GM19099 (cell line): ENCODE measurements around the gene NYAP1.

Experiments used
- POLR2A ChIP-seq: IDR thresholded peaks from 3 replicates; pipeline ENCODE4 v1.6.1; 2011; ENCODE audit warnings: low read depth; ENCODE audit not compliant: insufficient read length; ENCODE audit errors: extremely low read depth

Gene NYAP1

DNA sequence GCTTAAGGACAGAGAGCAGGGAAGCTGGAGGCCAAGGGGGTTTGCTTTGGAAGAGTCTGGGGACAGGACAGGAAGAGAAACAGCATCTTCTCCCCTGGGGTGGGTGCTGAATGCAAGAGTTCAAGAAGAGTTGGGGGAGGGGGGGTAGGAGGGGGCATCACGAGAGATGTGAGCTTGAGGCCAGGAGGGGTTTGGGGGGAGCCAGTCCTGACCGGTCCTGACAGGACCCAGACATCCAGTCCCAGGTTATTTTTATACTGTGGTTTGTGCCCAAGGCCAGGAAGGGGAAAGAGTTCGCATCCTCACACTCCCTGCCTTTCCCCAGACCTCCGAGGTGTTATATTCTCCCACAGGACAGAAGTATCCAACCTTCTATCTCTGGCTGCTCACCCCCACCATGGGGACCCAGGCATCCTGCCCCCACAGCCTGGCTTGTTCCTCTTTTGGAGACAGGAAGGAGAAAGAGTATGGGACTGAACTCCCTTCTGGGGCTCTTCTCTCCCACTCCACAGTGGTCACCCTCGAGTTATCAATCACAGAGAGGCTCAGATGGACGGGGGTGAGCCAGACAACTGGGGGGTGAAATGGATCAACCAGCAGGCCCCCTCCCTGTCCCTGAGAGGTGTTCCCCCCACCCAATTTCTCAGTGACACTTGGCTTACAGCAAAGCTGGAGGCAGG lies 7.5 kb upstream of the NYAP1 start:
- no peak for TF ChIP-seq POLR2A

DNA sequence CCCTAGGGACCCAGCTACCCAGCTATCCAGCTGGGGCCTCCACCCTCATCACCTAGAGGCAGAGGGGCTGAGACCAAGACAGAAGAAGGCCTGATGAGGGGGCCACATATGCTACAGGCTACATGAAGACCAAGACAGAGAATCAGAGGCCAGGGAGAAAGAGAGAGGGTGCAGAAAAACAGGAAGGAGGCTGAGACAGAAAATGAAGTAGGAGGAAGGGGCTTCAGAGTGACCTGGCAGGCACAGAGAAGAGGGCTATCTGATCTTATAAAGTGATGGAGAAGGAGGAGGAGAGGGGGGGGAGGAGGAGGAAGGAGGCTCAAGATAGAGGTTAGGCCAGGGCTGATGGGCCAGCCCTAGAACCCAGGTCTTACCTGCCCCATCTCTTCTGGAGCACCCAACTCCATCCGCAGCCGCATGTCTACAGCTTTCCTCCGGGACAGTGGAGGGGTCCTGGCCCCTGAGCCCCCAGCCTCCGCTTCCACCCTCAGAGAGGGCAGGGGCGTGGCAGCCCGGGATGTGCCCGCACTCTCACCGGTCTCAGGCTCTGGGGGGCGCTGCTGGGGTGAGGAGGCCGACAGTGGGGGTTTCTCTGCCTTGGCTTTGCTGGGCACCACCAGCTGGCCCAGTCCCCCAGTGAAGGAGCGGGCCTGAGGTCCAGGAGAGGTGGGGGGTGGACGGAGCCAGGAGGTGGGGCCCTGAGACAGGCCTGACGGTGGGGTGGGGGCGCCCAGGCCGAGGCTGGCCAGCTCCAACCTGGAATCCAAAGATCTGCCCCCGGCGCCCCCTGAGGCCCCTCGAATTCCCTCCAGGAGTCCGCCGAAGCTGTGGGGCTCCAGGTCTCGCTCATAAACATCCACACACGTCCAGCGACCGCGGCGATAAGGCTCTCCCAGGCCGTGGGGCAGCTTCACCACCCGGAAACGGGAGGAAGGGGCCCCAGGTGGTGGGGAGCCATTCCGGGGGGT lies 6.5 kb upstream of the NYAP1 start:
- TF ChIP-seq POLR2A: no peak

DNA sequence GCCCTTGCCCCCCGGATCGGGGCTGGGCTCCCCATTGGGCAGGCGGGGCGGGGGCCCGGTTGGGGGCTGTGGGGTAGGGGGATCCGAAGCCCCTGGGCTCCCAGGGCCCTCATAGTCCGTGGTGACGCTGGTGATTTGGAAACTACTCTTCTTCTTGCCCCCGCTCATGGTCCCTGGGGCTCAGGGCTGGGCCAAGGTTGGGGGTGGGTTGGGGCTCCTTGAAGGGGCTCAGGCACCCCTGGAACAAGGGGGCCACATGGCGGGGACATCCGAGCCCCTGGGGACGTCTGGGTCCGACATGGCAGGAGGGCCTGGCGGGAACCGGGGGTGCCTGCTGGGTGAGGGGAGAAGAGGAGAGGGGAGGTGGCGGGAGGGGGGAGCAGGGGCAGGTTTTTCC lies 5.9 kb upstream of the NYAP1 start:
- TF ChIP-seq POLR2A: no peak

DNA sequence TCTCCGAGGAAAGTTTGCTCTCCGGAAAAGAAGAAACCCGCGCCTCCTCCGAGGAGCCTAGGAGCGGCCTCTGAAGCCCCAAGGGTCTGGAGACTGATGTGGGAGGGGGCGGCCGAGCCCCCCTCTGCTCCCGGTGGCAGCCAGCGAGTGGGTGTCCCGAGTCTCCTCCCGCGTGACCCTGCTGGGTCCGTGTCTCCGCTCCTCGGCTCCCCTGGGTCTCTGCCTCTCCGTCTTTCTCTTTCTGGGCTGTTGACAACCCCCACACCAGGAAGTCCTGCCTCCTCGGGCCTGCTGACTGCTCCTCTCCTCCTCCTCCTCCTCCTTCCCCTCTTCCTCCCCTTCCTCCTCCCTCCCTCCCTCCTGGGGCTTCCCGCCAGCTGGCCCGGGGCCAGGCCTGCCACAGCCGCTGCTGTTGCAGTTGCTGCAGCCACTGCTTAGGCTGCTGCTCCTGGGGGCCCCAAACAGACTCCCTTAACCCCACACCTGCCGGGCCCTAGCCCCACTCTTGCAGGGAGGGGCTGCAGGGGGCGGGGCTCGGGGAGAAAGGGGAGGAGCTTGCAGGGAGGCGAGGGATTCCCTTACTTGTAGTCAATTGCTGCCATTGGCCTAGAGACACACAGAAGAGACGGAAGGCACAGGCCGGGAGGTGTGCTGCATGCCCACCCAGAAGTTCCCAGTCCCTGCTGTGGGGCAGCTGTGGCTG lies 4.6 kb upstream of the NYAP1 start, which contains the start of gene TSC22D4:
TSS of gene TSC22D4 (minus strand) at position 257 of the 703 bp plus-strand sequence. CDS start 1,176 bp downstream, outside the sequence.
- peak; percentile 81 for TF ChIP-seq POLR2A

DNA sequence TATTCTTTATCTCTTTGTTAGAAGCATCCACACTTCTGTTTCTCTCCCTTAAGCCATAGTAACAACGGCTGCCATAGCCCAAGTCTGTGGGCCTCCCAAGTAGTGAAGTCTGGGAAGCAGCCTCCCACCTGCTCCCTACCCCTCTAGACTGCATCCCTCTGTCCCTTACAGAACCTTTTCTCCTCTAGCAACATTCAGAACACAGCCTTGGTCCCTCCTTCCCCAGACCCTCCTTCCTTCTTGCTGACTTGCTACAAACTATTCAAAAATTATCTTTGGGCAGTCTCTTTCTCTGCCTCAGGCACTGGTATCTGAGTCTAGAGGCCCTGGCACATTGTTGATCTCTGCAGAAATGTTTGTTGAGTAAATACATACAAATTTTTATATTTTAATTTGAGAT lies 2.3 kb upstream of the NYAP1 start:
- TF ChIP-seq POLR2A: no peak

DNA sequence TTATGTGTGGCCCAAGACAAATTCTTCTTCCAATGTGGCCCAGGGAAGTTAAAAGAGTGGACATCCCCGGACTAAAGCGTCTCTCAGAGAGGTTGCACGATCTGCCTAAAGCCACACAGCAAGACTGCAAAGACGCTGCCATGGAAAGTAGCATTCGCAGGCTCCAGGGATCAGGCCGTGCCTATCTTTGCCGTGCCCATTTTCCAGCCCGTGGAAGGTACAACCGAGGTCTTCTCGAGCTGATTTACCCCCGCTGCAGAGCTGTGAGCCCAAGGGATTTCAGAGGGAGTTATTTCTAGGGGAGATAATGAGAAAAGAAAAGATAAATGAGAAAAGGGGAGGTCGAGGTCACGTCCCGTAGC lies 1.0 kb upstream of the NYAP1 start:
- no peak for TF ChIP-seq POLR2A

DNA sequence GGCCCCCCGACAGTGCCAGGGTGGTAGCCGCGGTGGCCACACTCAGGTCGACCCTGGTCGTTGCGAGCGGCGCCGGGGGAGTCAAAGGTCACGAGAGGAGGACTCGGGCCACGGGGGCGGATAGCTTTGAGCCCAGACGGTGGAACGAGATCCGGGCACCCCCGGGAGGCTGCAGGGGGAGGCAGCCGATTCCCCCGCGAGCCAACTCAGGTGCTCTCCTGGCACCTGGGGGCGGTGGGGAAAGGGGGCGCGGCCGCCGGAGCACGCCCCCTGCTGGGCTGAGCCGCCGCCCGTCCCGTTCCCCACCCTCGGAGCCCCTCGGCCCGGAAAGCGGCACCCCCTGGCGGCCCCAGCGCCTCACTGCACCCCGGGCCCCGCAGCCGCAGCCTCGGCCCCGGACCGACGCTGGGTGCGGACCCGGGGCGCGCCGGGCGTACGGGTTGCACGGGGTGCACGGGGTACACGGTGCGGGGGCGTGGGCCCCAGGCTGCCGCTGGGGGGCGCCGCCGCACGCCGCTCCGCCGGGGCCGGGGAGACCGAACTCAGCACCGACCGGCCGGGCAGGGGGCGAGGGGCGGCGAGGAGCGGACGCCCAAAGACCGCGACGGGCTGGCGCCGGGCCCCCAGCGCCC lies 521 bp upstream of the NYAP1 start:
- TF ChIP-seq POLR2A: no peak

DNA sequence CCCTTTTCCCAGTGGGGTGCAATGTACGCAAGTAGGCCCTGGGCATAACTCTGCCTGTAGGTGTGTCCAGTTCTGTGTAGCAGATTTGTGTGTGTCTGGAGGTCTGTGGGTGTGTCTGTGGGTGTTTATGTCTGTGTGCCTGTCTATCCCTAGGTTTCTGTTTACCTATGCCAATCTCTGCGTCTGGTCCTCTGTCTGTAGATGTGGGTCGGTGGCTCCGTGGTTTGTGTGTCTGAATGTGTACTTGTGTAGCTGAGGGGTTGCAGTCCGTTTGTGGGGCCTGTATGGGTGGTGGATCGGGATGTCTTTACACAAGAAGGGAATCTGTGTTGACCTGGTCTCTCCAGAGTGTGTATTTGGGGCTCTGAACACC lies 932 bp downstream of the NYAP1 start:
- TF ChIP-seq POLR2A: no peak

DNA sequence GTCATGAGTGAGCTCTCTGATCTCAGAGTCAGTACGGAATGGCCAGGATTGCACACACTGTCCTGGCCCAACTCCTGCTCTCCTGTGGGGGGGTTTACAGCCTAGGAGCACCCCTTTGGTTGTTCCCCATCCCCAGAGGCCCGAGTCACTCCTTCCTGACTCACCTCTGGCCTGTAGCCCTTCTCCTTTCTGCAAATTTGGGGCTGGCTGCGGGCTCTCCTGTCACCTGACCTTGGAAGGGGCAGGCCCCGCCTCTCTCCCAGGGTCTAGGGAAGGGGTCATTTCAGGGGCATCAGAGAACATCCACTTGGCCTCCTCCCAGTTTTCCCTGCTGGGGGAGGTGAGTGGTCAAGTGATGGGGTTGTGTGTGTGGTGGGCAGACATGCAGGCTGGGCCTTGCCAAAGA lies 1.7 kb downstream of the NYAP1 start:
- TF ChIP-seq POLR2A: no peak

DNA sequence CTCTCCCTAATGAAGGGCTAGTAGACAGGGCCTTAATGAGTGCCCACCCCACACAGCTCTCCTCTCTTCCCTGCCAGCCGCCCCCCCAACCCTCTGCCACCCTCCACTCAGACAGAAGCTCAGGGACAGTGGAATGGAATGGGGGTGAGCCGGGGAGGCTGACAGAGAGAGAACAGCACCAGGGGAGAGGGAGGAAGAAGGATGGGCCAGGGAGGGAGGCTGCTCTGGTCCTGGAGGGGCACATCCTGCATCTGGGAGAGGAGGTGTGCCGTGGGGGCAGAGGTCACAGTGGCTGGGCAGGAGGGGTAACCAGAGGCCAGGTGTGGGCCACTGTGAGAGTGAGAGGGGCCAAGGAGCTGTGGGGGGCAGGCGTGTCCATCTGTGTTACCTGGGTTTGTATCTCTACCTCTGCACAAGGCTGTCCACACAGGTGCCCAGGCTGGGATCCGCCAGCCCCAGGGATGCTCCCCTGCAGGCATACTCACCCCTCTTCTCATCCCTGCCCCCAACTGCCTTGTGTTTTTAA lies 2.4 kb downstream of the NYAP1 start:
- TF ChIP-seq POLR2A: no peak

DNA sequence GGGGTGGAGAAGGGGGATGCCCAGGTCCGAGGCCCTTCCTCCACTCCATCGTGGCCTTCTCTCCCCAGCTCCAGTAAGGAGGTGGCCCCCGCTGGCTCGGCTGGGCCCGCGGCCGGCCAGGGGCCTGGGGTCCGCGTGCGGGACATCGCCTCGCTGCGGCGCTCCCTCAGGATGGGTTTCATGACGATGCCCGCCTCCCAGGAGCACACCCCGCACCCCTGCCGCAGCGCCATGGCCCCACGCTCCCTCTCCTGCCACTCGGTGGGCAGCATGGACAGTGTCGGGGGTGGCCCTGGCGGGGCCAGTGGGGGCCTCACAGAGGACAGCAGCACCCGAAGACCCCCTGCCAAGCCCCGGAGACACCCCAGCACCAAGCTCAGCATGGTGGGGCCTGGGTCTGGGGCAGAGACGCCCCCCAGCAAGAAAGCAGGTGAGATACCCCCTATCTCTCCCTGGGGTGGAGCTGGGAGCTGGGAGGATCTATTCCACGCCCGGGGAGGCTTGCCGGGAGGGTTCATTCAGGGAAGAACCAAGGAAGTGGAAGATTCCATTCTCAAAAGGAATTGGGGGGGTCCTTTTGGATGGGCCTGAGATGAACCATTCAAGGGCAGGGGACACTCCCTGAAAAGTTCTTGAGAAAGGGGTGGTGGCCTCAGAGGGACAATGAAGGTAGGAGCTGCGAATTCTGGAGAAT lies 3.2 kb downstream of the NYAP1 start:
- TF ChIP-seq POLR2A: no peak

DNA sequence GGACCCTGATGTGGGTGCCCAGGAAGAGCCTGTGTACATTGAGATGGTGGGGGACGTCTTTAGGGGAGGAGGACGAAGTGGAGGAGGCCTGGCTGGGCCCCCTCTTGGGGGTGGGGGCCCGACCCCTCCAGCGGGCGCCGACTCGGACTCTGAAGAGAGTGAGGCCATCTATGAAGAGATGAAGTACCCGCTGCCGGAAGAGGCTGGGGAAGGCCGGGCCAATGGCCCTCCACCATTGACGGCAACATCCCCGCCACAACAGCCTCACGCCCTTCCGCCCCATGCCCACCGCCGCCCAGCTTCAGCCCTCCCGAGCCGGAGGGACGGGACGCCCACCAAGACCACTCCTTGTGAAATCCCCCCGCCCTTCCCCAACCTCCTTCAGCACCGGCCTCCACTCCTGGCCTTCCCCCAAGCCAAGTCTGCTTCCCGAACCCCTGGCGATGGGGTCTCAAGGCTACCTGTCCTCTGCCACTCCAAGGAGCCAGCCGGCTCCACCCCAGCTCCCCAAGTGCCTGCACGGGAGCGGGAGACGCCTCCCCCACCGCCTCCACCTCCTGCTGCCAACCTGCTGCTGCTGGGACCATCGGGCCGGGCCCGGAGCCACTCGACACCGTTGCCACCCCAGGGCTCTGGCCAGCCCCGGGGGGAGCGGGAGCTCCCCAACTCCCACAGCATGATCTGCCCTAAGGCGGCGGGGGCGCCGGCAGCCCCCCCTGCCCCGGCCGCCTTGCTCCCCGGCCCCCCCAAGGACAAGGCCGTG lies 4.8 kb downstream of the NYAP1 start:
- TF ChIP-seq POLR2A: no peak

DNA sequence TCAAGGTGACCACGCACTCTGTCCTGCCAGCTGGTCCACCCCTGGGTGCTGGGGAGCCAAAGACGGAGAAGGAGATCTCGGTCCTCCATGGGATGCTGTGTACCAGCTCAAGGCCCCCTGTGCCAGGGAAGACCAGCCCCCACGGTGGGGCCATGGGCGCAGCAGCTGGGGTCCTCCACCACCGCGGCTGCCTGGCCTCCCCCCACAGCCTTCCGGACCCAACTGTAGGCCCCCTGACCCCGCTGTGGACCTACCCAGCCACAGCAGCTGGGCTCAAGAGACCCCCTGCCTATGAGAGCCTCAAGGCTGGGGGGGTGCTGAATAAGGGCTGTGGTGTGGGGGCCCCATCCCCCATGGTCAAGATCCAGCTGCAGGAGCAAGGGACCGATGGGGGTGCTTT lies 5.4 kb downstream of the NYAP1 start:
- TF ChIP-seq POLR2A: no peak

DNA sequence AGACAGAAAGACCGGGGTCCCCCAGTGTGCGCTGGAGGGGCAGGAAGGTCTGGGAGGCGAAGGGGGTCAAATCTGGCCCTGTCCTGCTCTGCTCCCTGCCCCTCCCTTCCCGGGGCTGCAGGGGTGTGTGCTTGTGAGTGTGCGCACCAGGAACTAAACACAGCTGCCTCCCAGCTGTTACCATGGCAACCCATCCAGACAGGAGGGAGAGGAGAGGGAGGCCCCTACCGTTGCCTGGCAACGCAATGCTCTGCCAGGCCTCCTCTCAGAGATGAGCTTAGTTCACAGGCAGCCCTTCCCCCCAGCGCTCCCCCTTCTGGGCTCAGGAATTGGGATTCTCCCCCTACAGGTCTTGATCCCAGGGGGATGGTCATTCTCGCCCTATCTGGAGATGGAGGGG lies 6.1 kb downstream of the NYAP1 start:
- no peak for TF ChIP-seq POLR2A

DNA sequence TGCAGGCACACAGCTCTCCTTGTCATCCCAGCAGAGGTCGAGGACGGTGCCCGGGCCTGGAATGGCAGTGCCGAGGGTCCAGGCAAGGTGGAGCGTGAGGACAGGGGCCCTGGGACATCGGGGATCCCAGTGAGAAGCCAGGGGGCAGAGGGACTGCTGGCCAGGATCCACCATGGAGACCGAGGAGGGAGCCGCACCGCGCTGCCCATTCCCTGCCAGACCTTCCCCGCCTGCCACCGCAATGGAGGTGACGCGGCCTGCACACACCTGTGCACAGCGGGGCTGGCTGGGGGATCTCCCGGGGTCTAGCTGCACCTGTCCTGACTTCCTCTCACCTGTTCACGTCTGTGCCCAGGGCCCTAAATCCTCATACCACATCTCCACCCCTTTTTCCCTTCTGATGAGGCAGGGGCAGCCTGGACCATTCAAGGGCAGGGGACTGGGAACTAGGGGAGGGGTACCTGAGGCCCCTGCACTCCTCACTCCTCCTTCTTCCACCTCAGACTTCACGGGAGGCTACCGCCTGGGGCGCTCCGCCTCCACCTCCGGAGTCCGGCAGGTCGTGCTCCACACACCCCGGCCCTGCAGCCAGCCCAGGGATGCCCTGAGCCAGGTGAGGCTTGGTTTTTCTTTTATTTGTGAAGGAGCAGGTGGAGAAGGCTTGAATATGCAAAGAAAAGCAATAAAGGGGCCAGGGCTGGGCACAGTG lies 6.9 kb downstream of the NYAP1 start:
- TF ChIP-seq POLR2A: no peak
